Type B pancreatic cell (in vitro differentiated cells): Measurements from ENCODE around the gene ESD. TPM values are rescaled to one million over a fixed set of nuclear protein-coding genes. Genes with fewer than 3 reads are reported as not detected.
"Not testable (repeated sequence)": the region's sequence is repeated elsewhere in the genome, so short reads cannot be mapped to it uniquely, and the experiment has no call there.

Experiments
- DNase-seq: peaks from one replicate; pipeline ENCODE4 v3.0.0; 2021; ENCODE audit warnings: mixed read lengths; ENCODE audit not compliant: unreplicated experiment; ENCODE audit errors: extremely low spot score
- H3K27ac Mint-ChIP-seq: 2 replicates; pipeline ENCODE4 v1.8.0; 2021; ENCODE audit warnings: mild to moderate bottlenecking, mixed read lengths
- H3K27me3 Mint-ChIP-seq: 2 replicates; pipeline ENCODE4 v1.8.0; 2021; ENCODE audit warnings: mixed read lengths
- H3K36me3 Mint-ChIP-seq: 2 replicates; pipeline ENCODE4 v1.8.0; 2021; ENCODE audit warnings: mixed read lengths
- H3K4me1 Mint-ChIP-seq: one replicate; pipeline ENCODE4 v1.8.0; 2021; ENCODE audit warnings: mixed read lengths; ENCODE audit not compliant: unreplicated experiment
- H3K4me3 Mint-ChIP-seq: 2 replicates; pipeline ENCODE4 v1.8.0; 2021; ENCODE audit warnings: mild to moderate bottlenecking, mixed read lengths
- H3K9me3 Mint-ChIP-seq: 2 replicates; pipeline ENCODE4 v1.8.0; 2021; ENCODE audit warnings: mixed read lengths
- total RNA-seq: library from RNA; stranded (reverse); gene quantifications from 2 replicates; pipeline ENCODE4 v1.2.1, GENCODE V29; 2021; ENCODE audit warnings: low replicate concordance
- TF ChIP-seq, protein P1 (sequence below): fragments of 200-600 bp; sonication (generic); conservative IDR thresholded peaks from 2 replicates; pipeline ENCODE4 v1.5.0; 2021; ENCODE audit warnings: antibody characterized with exemption, mild to moderate bottlenecking

ESD gene
- total RNA-seq, 1 donor from 2014 or later, result 114 TPM

DNA sequence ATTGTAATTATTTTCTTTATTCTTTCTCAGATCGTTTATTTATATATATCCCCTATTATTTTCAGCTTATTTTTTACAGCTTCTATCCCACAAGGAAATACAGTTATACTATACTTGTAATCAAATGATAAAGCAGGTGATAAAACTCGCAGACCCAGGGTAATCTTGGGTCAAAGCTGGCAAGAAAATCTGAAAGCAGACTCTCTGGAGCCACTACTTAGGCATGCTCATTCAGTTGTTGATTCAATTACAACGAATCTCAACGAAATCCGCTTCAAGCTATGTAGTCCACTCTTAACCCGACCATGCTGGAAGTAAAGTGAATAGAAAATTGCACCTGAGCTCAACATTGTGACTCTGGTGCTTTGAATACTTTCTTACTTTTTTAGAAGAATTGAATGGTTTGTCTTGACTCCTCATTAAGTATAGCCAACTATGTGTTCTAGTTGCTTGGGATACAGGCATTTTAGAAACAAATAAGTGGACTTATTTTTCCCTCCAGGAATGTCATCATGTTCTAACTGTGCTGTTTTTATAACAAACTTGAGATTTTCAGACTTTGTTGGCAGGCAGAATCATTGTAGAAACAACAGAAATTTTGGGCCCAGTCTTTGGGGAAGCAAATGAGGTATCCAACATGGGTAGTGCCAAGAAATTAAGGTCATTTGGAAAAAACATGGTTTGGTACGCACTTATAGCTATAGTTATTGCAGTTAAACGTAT is 21.4 kb downstream of the ESD start:
- Mint-ChIP-seq H3K27ac (no peak overlapping the region), H3K36me3 (peaks cover 43% of the 10 kb centered on the region), H3K4me3 (no peak overlapping the region), H3K4me1 (no peaks in the 10 kb centered on the region), H3K27me3 (no peaks in the 10 kb centered on the region), H3K9me3 (no peaks in the 10 kb centered on the region)
- TF ChIP-seq, protein P1, sequence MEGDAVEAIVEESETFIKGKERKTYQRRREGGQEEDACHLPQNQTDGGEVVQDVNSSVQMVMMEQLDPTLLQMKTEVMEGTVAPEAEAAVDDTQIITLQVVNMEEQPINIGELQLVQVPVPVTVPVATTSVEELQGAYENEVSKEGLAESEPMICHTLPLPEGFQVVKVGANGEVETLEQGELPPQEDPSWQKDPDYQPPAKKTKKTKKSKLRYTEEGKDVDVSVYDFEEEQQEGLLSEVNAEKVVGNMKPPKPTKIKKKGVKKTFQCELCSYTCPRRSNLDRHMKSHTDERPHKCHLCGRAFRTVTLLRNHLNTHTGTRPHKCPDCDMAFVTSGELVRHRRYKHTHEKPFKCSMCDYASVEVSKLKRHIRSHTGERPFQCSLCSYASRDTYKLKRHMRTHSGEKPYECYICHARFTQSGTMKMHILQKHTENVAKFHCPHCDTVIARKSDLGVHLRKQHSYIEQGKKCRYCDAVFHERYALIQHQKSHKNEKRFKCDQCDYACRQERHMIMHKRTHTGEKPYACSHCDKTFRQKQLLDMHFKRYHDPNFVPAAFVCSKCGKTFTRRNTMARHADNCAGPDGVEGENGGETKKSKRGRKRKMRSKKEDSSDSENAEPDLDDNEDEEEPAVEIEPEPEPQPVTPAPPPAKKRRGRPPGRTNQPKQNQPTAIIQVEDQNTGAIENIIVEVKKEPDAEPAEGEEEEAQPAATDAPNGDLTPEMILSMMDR, result no peak
- DNase-seq, result no peak

DNA sequence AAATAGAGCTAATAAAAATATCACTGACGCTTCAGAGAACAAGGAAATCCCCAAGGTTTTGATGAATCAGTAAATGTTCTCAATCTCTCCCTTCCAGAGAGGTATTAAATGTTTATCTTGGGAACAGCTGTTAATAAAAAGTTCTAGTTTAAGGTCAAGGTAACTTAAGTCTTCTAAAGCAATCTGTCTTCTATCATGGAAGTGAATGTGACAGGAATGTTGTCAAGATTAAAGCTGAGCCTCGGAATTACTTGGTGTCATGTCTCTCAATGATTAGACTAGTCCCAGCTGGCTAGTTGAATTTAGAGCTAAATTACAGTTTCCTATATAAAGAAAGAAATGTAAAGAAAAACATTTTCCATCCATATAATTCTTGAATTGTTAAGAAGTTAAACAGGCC is 23.4 kb downstream of the ESD start:
- no peaks in the 10 kb centered on the region for H3K27me3 Mint-ChIP-seq
- no peaks in the 10 kb centered on the region for H3K9me3 Mint-ChIP-seq
- H3K27ac Mint-ChIP-seq, result no peak overlapping the region
- H3K4me3 Mint-ChIP-seq, result no peak overlapping the region
- DNase-seq, result no peak
- TF ChIP-seq, protein P1, result no peak
- no peaks in the 10 kb centered on the region for H3K4me1 Mint-ChIP-seq
- H3K36me3 Mint-ChIP-seq, result peaks cover 42% of the 10 kb centered on the region

DNA sequence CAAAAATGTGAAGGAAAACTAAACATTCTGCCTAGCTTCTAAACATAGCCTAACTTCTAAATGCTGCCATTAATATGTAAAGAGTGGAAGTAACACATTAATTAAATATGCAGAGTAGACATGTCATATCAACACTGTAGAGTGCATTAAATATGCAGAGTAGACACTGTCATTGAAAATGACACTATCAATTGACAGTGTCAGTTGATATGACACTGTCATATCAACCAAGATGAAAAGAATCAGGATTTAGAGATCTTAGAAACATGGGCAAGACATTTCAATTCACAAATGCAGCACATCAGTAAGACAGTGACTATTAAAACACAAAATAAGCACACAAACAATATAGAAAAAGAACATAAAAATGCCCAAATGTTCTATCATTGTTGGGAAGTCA is 25.3 kb downstream of the ESD start:
- TF ChIP-seq, protein P1, result no peak
- Mint-ChIP-seq H3K9me3 (no peaks in the 10 kb centered on the region), H3K4me3 (no peak overlapping the region), H3K27me3 (no peaks in the 10 kb centered on the region), H3K27ac (no peak overlapping the region), H3K36me3 (peaks cover 34% of the 10 kb centered on the region), H3K4me1 (no peaks in the 10 kb centered on the region)
- no peak for DNase-seq

DNA sequence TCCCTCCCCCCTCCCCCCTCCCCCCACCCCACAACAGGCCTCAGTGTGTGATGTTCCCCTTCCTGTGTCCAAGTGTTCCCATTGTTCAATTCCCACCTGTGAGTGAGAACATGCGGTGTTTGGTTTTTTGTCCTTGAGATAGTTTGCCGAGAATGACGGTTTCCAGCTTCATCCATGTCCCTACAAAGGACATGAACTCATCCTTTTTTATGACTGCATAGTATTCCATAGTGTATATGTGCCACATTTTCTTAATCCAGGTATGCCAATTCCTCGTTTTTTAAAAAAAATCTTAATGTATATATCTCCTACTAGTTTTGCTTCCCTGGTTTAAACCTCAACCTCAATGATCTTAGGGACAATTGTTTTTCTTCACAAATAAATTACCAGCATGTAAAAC is 27.0 kb downstream of the ESD start:
- not testable (repeated sequence) for H3K4me1 Mint-ChIP-seq, H3K4me3 Mint-ChIP-seq, H3K9me3 Mint-ChIP-seq, H3K27me3 Mint-ChIP-seq, DNase-seq, H3K27ac Mint-ChIP-seq
- peaks cover 28% of the 10 kb centered on the region for H3K36me3 Mint-ChIP-seq

DNA sequence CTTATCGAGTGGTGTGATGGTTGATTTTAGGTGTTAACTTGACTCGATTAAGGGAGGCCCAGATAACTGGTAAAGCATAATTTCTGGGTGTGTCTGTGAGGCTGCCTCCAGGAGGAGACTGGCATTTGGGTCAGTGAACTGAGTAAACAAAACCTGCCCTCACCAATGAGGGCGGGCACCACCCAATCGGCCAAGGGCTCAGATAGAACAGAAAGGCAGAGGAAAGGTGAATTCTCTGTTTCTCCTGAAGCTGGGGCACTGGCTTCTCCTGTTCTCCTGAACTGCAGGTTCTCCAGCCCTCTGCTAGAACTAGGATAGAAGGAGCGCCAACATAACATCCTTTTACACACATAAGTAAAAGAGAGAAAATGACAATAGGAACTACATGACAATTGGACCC is 35.1 kb downstream of the ESD start:
- no peak for DNase-seq
- Mint-ChIP-seq H3K27ac (no peak overlapping the region), H3K4me3 (no peak overlapping the region), H3K9me3 (no peaks in the 10 kb centered on the region), H3K4me1 (peaks cover 4% of the 10 kb centered on the region), H3K27me3 (peaks cover 3% of the 10 kb centered on the region), H3K36me3 (no peaks in the 10 kb centered on the region)
- TF ChIP-seq, protein P1, result no peak

DNA sequence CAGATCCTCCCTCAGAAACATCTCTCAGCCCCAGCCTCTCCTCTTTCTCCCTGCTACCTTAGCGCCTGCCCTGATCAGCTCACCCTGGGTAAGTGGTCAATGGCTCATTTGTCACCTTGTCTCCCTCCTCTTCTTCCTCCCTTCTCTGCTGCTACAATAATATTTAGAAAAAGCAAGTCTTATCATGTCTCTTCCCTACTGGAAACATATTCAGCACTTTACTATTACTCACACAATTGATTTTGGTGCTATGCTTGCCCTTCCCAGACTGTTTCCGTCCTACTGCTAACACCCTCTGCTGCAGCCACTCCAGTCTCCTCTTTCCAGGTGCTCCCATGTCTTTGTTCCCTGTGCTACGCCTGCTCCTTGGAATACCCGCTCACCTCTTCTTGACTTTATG is 35.8 kb downstream of the ESD start:
- Mint-ChIP-seq H3K27ac (no peak overlapping the region), H3K4me1 (peaks cover 4% of the 10 kb centered on the region), H3K9me3 (no peaks in the 10 kb centered on the region), H3K27me3 (peaks cover 3% of the 10 kb centered on the region), H3K4me3 (no peak overlapping the region), H3K36me3 (no peaks in the 10 kb centered on the region)
- no peak for DNase-seq
- TF ChIP-seq, protein P1, result no peak
